NCI-H526 treated with DMSO at 0.1 percent for 48 hours (cell line): ENCODE results near the gene CFAP61.

Source experiments
- DNase-seq: peaks from one replicate; lab custom pipeline; 2025; lab: John Stamatoyannopoulos, UW

Gene CFAP61

GRCh38 chr20:20366551-20366875 is 314.2 kb downstream of the CFAP61 start:
- DNase-seq: no peak

GRCh38 chr20:20366876-20367574 is 314.7 kb downstream of the CFAP61 start:
- no peak for DNase-seq

GRCh38 chr20:20367575-20368417 is 315.5 kb downstream of the CFAP61 start, which contains the start of gene INSM1:
TSS of gene INSM1 (plus strand) at chr20:20368104. CDS start at chr20:20368268, 164 bp downstream.
- DNase-seq: peak; percentile 82

GRCh38 chr20:20368418-20369249 is 316.3 kb downstream of the CFAP61 start:
- peak; percentile 58 for DNase-seq

GRCh38 chr20:20369250-20370093 is 317.1 kb downstream of the CFAP61 start:
- peak; percentile 80 for DNase-seq

- DNase-seq: peak; percentile 35
These were observed 317.8 kb downstream of the CFAP61 start for GRCh38 chr20:20370094-20370575.

GRCh38 chr20:20371083-20371482 is 318.8 kb downstream of the CFAP61 start:
- no peak for DNase-seq

GRCh38 chr20:20371681-20372080 is 319.3 kb downstream of the CFAP61 start:
- no peak for DNase-seq

GRCh38 chr20:20373091-20373571 is 320.8 kb downstream of the CFAP61 start:
- no peak for DNase-seq

GRCh38 chr20:20375862-20376261 is 323.5 kb downstream of the CFAP61 start:
- DNase-seq: no peak

- no peak for DNase-seq
These were observed 333.9 kb downstream of the CFAP61 start for GRCh38 chr20:20386192-20386591.

GRCh38 chr20:20390393-20390792 is 338.1 kb downstream of the CFAP61 start:
- DNase-seq: no peak

- no peak for DNase-seq
These were observed 338.8 kb downstream of the CFAP61 start for GRCh38 chr20:20391115-20391514.

- no peak for DNase-seq
These were observed 339.4 kb downstream of the CFAP61 start for GRCh38 chr20:20391766-20392165.

GRCh38 chr20:20393207-20394120 is 341.1 kb downstream of the CFAP61 start:
- DNase-seq: no peak

- no peak for DNase-seq
These were observed 342.8 kb downstream of the CFAP61 start for GRCh38 chr20:20395087-20395486.

- DNase-seq: no peak
These were observed 343.7 kb downstream of the CFAP61 start for GRCh38 chr20:20395903-20396568.

- no peak for DNase-seq
These were observed 344.5 kb downstream of the CFAP61 start for GRCh38 chr20:20396794-20397193.

- no peak for DNase-seq
These were observed 345.8 kb downstream of the CFAP61 start for GRCh38 chr20:20398123-20398522.
